Heart left ventricle (tissue), 16 donors: ENCODE measurements around the gene TRERF1. TPM values are rescaled to one million over a fixed set of nuclear protein-coding genes. Genes with fewer than 3 reads are reported as not detected.

Experiments
- ATAC-seq, 4 donors: fragments of 200-7000 bp; cut with Tn5 transposase; one replicate each; pipeline ENCODE4 v1.9.1; 2020 to 2022; ENCODE audit warnings: moderate library complexity in 4 of 4, mild to moderate bottlenecking in 3 of 4, moderate number of reproducible peaks in 1 of 4
- DNase-seq, 5 donors: peaks; one replicate each; pipeline ENCODE4 v3.0.0-alpha.2; 2020
- H3K27ac ChIP-seq, 12 donors: fragments of 200-600 bp; sonication (generic) in 4 of 12; one replicate each; pipeline versions ENCODE4 v1.5.0 to v1.8.0; 2016 to 2022; ENCODE audit warnings: mild to moderate bottlenecking in 2 of 12
- H3K27me3 ChIP-seq, 9 donors: fragments of 200-600 bp; sonication (generic) in 2 of 9; one replicate each; pipeline versions ENCODE4 v1.5.1 to v1.8.0; 2016 to 2022; ENCODE audit warnings: mild to moderate bottlenecking in 3 of 9
- H3K36me3 ChIP-seq, 9 donors: fragments of 200-600 bp; sonication (generic) in 2 of 9; one replicate each; pipeline versions ENCODE4 v1.5.0 to v1.8.0; 2018 to 2022; ENCODE audit warnings: mild to moderate bottlenecking in 2 of 9
- H3K4me1 ChIP-seq, 12 donors: fragments of 200-600 bp; sonication (generic) in 4 of 12; one replicate each; pipeline versions ENCODE4 v1.5.0 to v1.8.0; 2016 to 2022; ENCODE audit warnings: mild to moderate bottlenecking in 3 of 12
- H3K4me3 ChIP-seq, 12 donors: fragments of 200-600 bp; sonication (generic) in 4 of 12; one replicate each; pipeline versions ENCODE4 v1.5.0 to v1.8.0; 2017 to 2022; ENCODE audit warnings: mild to moderate bottlenecking in 9 of 12, moderate library complexity in 4 of 12
- H3K9me3 ChIP-seq, 12 donors: fragments of 200-600 bp; sonication (generic) in 4 of 12; one replicate each; pipeline versions ENCODE4 v1.5.0 to v1.8.0; 2016 to 2022; ENCODE audit warnings: mild to moderate bottlenecking in 1 of 12
- CTCF ChIP-seq, 12 donors: fragments of 200-600 bp; sonication (generic) in 4 of 12; IDR thresholded peaks; one replicate each; pipeline versions ENCODE4 v1.5.0 to v1.8.0; 2018 to 2022; ENCODE audit warnings: antibody characterized with exemption in 12 of 12, mild to moderate bottlenecking in 5 of 12
- POLR2A ChIP-seq, 2 donors: fragments of 450-650 bp; IDR thresholded peaks; one replicate each; pipeline ENCODE4 v1.6.1; 2017; ENCODE audit warnings: antibody characterized with exemption in 2 of 2, mild to moderate bottlenecking in 2 of 2, moderate library complexity in 2 of 2
- WGBS, 4 donors: extraction: QIAGEN DNeasy Blood & Tissue Kit in 2 of 4; methylation state at CpG; one replicate each; pipeline versions ENCODE4 v1.1.5 to v1.1.7; 2013 to 2018; 5-methylcytosine and 5-hydroxymethylcytosine counted together
- intact Hi-C, 10 donors: fragments of 100-400 bp; cut with DNase I; formaldehyde crosslinking; loops; one replicate each; pipeline versions ENCODE4 v1.11.1 to v1.14.2; 2022
- polyA plus RNA-seq, 2 donors: library from polyadenylated mRNA; stranded (reverse); fragments of 200-250 nt; gene quantifications; one replicate each; pipeline ENCODE4 v1.2.3, GENCODE V29; 2013
- total RNA-seq, 9 donors: library from RNA; depleted of rRNA in 2 of 9; stranded (reverse); fragments of >200 nt in 2 of 9; fragmentation: NEBNext Ultra II Directional in 3 of 9; extraction: Animal tissue kit (Norgen Biotek cat#: 25700) in 3 of 9; gene quantifications; one replicate each; pipeline versions ENCODE4 v1.1.0 to v1.2.4, GENCODE V29; 2016 to 2023
- donor health status: ischemic (EF 13 %, LVEDD 7.1; RV severe dilation, severe dysfunction).
- donor health status: healthy with polysubstance abuse.
- donor health status: DM: no; HTN: yes; CAD: no.
- donor health status: DM: no; HTN: no; CAD: no.
- donor health status: ischemic (EF 25% LVEDD 6.9; RV normal size, moderate dysfunction).
- donor health status: ischemic (EF 25% LVEDD 5.7; RV mildly dilated, moderate dysfunction).
- donor health status: healthy.
- donor health status: DM: yes; HTN: yes; CAD: no.
- donor health status: ischemic (EF 35%, LVEDD 5.7; RV mildly dilated, moderate dysfunction).
- donor health status: nonischemic (EF 11% LVEDD 7.7; RV severe dilation, severe dysfunction).
- donor health status: DM: yes; HTN: yes; CAD: no.
- donor health status: PGD.
- donor health status: ischemic (EF 29% LVEDD 5.4; RV normal size, mild dysfunction).
- donor health status: nonischemic (EF 23%, LVEDD 6.1; RV moderate dilation, normal function).

TRERF1 gene
- total and polyA plus RNA-seq, 11 donors: 0.53 to 4.5 (median 1.5) TPM

- no peaks in the 10 kb centered on the region for H3K9me3 ChIP-seq
- ATAC-seq (no peak), DNase-seq (no peak)
- H3K27ac ChIP-seq: no peak overlapping the region
- H3K27me3 ChIP-seq: no peaks in the 10 kb centered on the region
- 87 to 91% (median 91%) methylated on average over 10 of the region's 10 CpGs for WGBS, 4 donors
- H3K4me3 ChIP-seq: no peak overlapping the region
- H3K4me1 ChIP-seq: peaks cover 0 to 49% (median 4%) of the 10 kb centered on the region in 12 donors
- intact Hi-C loops: loop anchor here in 1 of 10 donors (5.0 kb wide), 1 partner anchor 37 kb away; no protein-coding TSS in a partner anchor
- no peak for TF ChIP-seq CTCF (IDR thresholded peaks at IDR 0.05)
- no peak for TF ChIP-seq POLR2A (IDR thresholded peaks at IDR 0.05)
- no peaks in the 10 kb centered on the region for H3K36me3 ChIP-seq
These were observed 137.0 kb downstream of the TRERF1 start for GRCh38 chr6:42314571-42315258.

GRCh38 chr6:42313941-42314570 lies 137.7 kb downstream of the TRERF1 start:
- Histone ChIP-seq H3K27me3 (no peaks in the 10 kb centered on the region), H3K4me1 (peaks cover 0 to 49% (median 4%) of the 10 kb centered on the region in 12 donors), H3K4me3 (no peak overlapping the region), H3K27ac (peak overlapping the region in 7 of 12 donors; percentile 14 to 53 (median 37)), H3K9me3 (no peaks in the 10 kb centered on the region), H3K36me3 (no peaks in the 10 kb centered on the region)
- TF ChIP-seq CTCF (IDR thresholded peaks at IDR 0.05) (no peak), POLR2A (IDR thresholded peaks at IDR 0.05) (no peak)
- intact Hi-C loops: loop anchor here in 1 of 10 donors (5.0 kb wide), 1 partner anchor 37 kb away; no protein-coding TSS in a partner anchor
- no peak for ATAC-seq
- DNase-seq: peak in 1 of 5 donors; percentile 39
- 69 to 72% (median 70%) methylated on average over 9 of the region's 9 CpGs for WGBS, 4 donors

GRCh38 chr6:42313038-42313437 lies 138.7 kb downstream of the TRERF1 start:
- TF ChIP-seq CTCF (IDR thresholded peaks at IDR 0.05) (no peak), POLR2A (IDR thresholded peaks at IDR 0.05) (no peak)
- Histone ChIP-seq H3K36me3 (no peaks in the 10 kb centered on the region), H3K27ac (peak overlapping the region in 10 of 12 donors; percentile 9 to 64 (median 33)), H3K4me3 (no peak overlapping the region), H3K27me3 (no peaks in the 10 kb centered on the region), H3K9me3 (no peaks in the 10 kb centered on the region), H3K4me1 (peaks cover 0 to 49% (median 4%) of the 10 kb centered on the region in 12 donors)
- ATAC-seq (peak in 1 of 4 donors; percentile 22), DNase-seq (no peak)
- WGBS, 4 donors: 62 to 81% (median 70%) methylated on average over 6 of the region's 6 CpGs
- intact Hi-C loops: loop anchor here in 1 of 10 donors (5.0 kb wide), 1 partner anchor 36 kb away; no protein-coding TSS in a partner anchor

GRCh38 chr6:42307141-42307470 lies 144.6 kb downstream of the TRERF1 start:
- H3K27ac ChIP-seq: no peak overlapping the region
- H3K27me3 ChIP-seq: no peaks in the 10 kb centered on the region
- peaks cover 0 to 6% (median 0%) of the 10 kb centered on the region in 12 donors for H3K4me1 ChIP-seq
- intact Hi-C loops: no loop called here
- ATAC-seq (no peak), DNase-seq (no peak)
- H3K36me3 ChIP-seq: no peaks in the 10 kb centered on the region
- TF ChIP-seq CTCF (IDR thresholded peaks at IDR 0.05) (no peak), POLR2A (IDR thresholded peaks at IDR 0.05) (no peak)
- WGBS, 4 donors: 74 to 88% (median 81%) methylated on average over 2 of the region's 2 CpGs
- no peaks in the 10 kb centered on the region for H3K9me3 ChIP-seq
- no peak overlapping the region for H3K4me3 ChIP-seq
